CD4-positive, alpha-beta T cell (primary cell): Measurements from ENCODE around the gene GLP1R. TPM values are rescaled to one million over a fixed set of nuclear protein-coding genes. Genes with fewer than 3 reads are reported as not detected.

Source experiments
- ATAC-seq: fragments of 200-7000 bp; cut with Tn5 transposase; one replicate; pipeline ENCODE4 v1.10.0; 2022; ENCODE audit warnings: mild to moderate bottlenecking; ENCODE audit not compliant: poor library complexity
- CTCF ChIA-PET: fragments of 350-600 bp; sonication (Branson Sonifier 250); formaldehyde crosslinking; loops from one replicate; lab custom pipeline; 2021; ENCODE audit warnings: antibody characterized with exemption, inconsistent platforms; lab: Charles Lee
- POLR2A ChIA-PET: fragments of 350-600 bp; sonication (Branson Sonifier 250); formaldehyde crosslinking; loops from one replicate; lab custom pipeline; 2021; ENCODE audit warnings: antibody characterized with exemption, inconsistent platforms; lab: Charles Lee
- DNase-seq, 14 experiments: peaks; one replicate each; pipeline ENCODE4 v3.0.0-alpha.2; 2013 to 2020; ENCODE audit warnings: mixed read lengths in 2 of 14
- H3K27ac ChIP-seq, 2 donors: one replicate each; pipeline versions ENCODE4 v1.5.1 to v1.7.0; 2013; ENCODE audit warnings: low read length in 2 of 2, low read depth in 1 of 2, mild to moderate bottlenecking in 1 of 2
- H3K27me3 ChIP-seq, 2 experiments: 1 replicate in 1 of 2; 2 replicates in 1 of 2; pipeline versions ENCODE4 v1.6.1 to v1.7.0; 2013; ENCODE audit warnings: low read length in 2 of 2, control low read depth in 1 of 2, mild to moderate bottlenecking in 1 of 2, moderate library complexity in 1 of 2; ENCODE audit not compliant: insufficient read depth in 2 of 2, control insufficient read depth in 1 of 2
- H3K36me3 ChIP-seq: one replicate; pipeline ENCODE4 v1.6.1; 2013; ENCODE audit warnings: low read length, control low read depth; ENCODE audit not compliant: insufficient read depth
- H3K4me1 ChIP-seq: one replicate; pipeline ENCODE4 v1.6.1; 2013; ENCODE audit warnings: low read length, control low read depth; ENCODE audit not compliant: insufficient read depth
- H3K4me3 ChIP-seq: one replicate; pipeline ENCODE4 v1.5.1; 2013; ENCODE audit warnings: mild to moderate bottlenecking, low read length, moderate library complexity
- H3K9me3 ChIP-seq, 2 experiments: 1 replicate in 1 of 2; 2 replicates in 1 of 2; pipeline versions ENCODE4 v1.6.1 to v1.7.0; 2013; ENCODE audit warnings: low read length in 2 of 2, mild to moderate bottlenecking in 2 of 2, control low read depth in 1 of 2, moderate library complexity in 1 of 2; ENCODE audit not compliant: control insufficient read depth in 1 of 2, insufficient read depth in 1 of 2
- H3K27ac Mint-ChIP-seq: one replicate; pipeline ENCODE4 v1.8.0; 2020; ENCODE audit warnings: mixed read lengths
- H3K27me3 Mint-ChIP-seq: one replicate; pipeline ENCODE4 v1.8.0; 2021; ENCODE audit warnings: mixed read lengths
- H3K36me3 Mint-ChIP-seq: one replicate; pipeline ENCODE4 v1.8.0; 2021; ENCODE audit warnings: low read depth, mixed read lengths
- H3K4me1 Mint-ChIP-seq: one replicate; pipeline ENCODE4 v1.8.0; 2021; ENCODE audit warnings: low read depth, mixed read lengths
- H3K4me3 Mint-ChIP-seq: one replicate; pipeline ENCODE4 v1.8.0; 2020; ENCODE audit warnings: mild to moderate bottlenecking, mixed read lengths
- H3K9me3 Mint-ChIP-seq: one replicate; pipeline ENCODE4 v1.8.0; 2020; ENCODE audit warnings: mixed read lengths
- intact Hi-C, 2 experiments: fragments of 100-400 bp; cut with DNase I in 1 of 2; cut with micrococcal nuclease in 1 of 2; formaldehyde crosslinking; loops; one replicate each; pipeline versions ENCODE4 v1.15.1 to v1.9.0; 2023 to 2025; cut with DNase I, micrococcal nuclease
- total RNA-seq, 174 experiments: library from RNA in 2 of 174; stranded (reverse) in 2 of 174; gene quantifications; one replicate each; pipeline ENCODE4 v1.2.3 and lab custom pipeline; 2021 to 2026
- TF ChIP-seq, protein P1 (sequence below): fragments of 200-600 bp; IDR thresholded peaks from one replicate; pipeline ENCODE4 v1.8.0; 2022; ENCODE audit warnings: antibody characterized with exemption, mild to moderate bottlenecking

The GLP1R gene
- total RNA-seq, 2 experiments from 2014 or later: not detected

DNA sequence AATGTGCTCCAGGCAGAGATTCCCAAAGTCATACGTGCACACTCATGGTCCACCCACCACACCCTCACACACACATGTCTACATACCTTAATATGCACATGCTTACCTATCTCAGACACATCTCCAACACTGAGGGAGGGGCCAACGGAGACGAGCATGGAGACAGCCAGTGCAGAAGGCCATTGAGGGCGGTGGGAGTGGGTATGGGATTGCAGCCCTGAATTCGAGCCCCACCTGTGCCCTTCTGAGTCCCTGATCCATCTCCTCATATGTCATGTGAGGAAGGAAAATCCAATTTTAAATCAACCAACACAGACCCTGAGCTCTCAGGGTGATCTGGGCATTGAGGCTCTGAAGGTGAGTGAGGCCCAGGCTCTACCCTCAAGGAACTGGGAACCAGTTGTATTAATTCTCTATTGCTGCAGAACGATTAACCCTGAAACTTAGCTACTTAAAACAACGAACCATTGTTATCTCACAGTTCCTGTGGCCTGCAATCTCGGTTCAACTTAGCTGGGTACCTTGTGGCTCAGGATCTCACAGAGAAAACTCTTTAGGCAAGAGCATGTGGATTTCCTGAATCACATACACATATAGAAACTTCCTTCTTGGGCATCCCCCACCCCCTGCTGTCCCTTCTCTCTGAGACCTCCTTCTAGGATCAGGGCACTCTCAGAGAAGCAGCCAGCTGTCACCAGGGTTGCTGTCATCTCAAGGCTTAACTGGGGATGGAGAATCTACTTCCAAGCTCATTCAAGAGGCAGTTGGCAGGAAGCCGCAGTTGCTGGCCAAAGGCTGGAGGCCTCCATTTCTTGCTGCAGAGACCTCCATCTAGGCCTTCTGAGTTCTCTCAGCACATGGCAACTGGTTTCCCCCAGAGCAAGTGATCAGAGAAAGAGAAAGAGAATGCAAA, 28.3 kb downstream of the GLP1R start:
- CTCF ChIA-PET: no interaction called here
- no peak overlapping the region for H3K4me3 Mint-ChIP-seq
- H3K4me1 Mint-ChIP-seq: no peaks in the 10 kb centered on the region
- no peaks in the 10 kb centered on the region for H3K9me3 ChIP-seq
- H3K27me3 Mint-ChIP-seq: no peaks in the 10 kb centered on the region
- DNase-seq: no peak
- intact Hi-C loops: no loop called here
- H3K4me1 ChIP-seq: no peaks in the 10 kb centered on the region
- ATAC-seq: no peak
- H3K27ac ChIP-seq: no peak overlapping the region
- H3K27ac Mint-ChIP-seq: no peak overlapping the region
- TF ChIP-seq, protein P1, sequence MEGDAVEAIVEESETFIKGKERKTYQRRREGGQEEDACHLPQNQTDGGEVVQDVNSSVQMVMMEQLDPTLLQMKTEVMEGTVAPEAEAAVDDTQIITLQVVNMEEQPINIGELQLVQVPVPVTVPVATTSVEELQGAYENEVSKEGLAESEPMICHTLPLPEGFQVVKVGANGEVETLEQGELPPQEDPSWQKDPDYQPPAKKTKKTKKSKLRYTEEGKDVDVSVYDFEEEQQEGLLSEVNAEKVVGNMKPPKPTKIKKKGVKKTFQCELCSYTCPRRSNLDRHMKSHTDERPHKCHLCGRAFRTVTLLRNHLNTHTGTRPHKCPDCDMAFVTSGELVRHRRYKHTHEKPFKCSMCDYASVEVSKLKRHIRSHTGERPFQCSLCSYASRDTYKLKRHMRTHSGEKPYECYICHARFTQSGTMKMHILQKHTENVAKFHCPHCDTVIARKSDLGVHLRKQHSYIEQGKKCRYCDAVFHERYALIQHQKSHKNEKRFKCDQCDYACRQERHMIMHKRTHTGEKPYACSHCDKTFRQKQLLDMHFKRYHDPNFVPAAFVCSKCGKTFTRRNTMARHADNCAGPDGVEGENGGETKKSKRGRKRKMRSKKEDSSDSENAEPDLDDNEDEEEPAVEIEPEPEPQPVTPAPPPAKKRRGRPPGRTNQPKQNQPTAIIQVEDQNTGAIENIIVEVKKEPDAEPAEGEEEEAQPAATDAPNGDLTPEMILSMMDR: no peak
- no peaks in the 10 kb centered on the region for H3K9me3 Mint-ChIP-seq
- H3K4me3 ChIP-seq: no peak overlapping the region
- no peaks in the 10 kb centered on the region for H3K36me3 Mint-ChIP-seq
- POLR2A ChIA-PET: interaction anchor here (0.6 kb wide), 1 partner anchor 180 kb away, joined by 3 read pairs; no protein-coding TSS in a partner anchor
- no peaks in the 10 kb centered on the region for H3K27me3 ChIP-seq
- no peaks in the 10 kb centered on the region for H3K36me3 ChIP-seq

DNA sequence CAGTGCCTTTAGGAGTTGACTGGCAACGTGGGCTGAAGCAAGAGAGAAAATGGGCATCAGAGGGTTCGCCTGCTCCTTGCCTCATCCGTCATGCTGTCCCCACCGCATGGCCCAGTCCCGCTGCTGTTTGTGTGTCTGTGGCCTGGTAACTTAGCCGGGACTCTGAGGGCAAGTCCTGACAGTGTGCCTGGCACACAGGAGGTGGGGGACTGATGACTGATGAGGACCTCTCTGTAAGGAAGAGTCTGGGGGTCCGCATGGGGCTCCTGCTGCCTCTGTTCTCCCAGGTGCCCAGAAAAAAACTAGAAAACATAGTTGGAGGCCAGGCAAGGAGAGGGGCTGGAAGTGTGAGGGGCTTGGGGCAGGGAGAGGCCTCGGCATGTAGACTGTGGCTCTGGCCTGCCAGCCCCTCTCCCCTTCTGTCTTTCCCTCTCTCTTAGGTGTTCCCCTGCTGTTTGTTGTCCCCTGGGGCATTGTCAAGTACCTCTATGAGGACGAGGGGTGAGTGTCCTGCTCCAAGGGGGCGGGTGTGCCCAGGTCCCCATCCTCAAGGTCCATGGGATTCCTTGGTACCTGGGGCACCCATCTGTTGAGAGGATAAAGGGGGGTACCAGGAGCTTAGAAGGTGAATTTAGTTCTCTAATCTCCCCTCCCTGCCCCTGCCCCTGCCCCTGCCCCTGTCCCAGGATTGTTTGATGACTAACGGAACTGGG, 29.5 kb downstream of the GLP1R start:
- no peaks in the 10 kb centered on the region for H3K9me3 ChIP-seq
- no peak overlapping the region for H3K27ac Mint-ChIP-seq
- ChIA-PET POLR2A (no interaction called here), CTCF (no interaction called here)
- H3K9me3 Mint-ChIP-seq: no peaks in the 10 kb centered on the region
- H3K36me3 Mint-ChIP-seq: no peaks in the 10 kb centered on the region
- H3K4me3 ChIP-seq: no peak overlapping the region
- TF ChIP-seq, protein P1: no peak
- ATAC-seq (no peak), DNase-seq (no peak)
- no peaks in the 10 kb centered on the region for H3K4me1 ChIP-seq
- H3K27ac ChIP-seq: no peak overlapping the region
- H3K36me3 ChIP-seq: no peaks in the 10 kb centered on the region
- no peaks in the 10 kb centered on the region for H3K4me1 Mint-ChIP-seq
- no peaks in the 10 kb centered on the region for H3K27me3 Mint-ChIP-seq
- no peak overlapping the region for H3K4me3 Mint-ChIP-seq
- intact Hi-C loops: no loop called here
- H3K27me3 ChIP-seq: no peaks in the 10 kb centered on the region

DNA sequence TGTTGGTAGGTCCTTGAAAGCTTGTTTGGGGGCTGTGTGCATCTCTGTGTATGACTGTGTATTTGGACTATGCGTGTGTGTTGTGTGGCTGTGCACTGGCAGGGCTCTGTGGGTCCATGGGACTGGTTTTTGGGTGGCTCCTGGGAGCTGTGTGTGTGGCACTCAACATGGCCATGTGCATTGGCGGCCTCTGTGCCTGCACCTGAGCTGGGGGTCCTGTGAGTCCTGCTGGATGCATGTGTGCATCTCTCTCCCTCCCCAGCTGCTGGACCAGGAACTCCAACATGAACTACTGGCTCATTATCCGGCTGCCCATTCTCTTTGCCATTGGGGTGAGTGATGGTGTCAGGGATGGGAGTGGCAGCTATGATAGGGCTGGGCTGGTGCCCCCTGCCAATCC, 30.1 kb downstream of the GLP1R start:
- H3K27ac Mint-ChIP-seq: no peak overlapping the region
- DNase-seq: no peak

More for the DNA sequence above, 30.1 kb downstream of the GLP1R start:
- TF ChIP-seq, protein P1: no peak
- Mint-ChIP-seq H3K9me3 (no peaks in the 10 kb centered on the region), H3K27me3 (peaks cover 3% of the 10 kb centered on the region), H3K4me1 (no peaks in the 10 kb centered on the region), H3K4me3 (no peak overlapping the region), H3K36me3 (no peaks in the 10 kb centered on the region)
- ATAC-seq: no peak
- Histone ChIP-seq H3K4me1 (no peaks in the 10 kb centered on the region), H3K27ac (no peak overlapping the region), H3K27me3 (no peaks in the 10 kb centered on the region), H3K36me3 (no peaks in the 10 kb centered on the region), H3K9me3 (no peaks in the 10 kb centered on the region), H3K4me3 (no peak overlapping the region)
- CTCF ChIA-PET: no interaction called here
- POLR2A ChIA-PET: no interaction called here
- intact Hi-C loops: no loop called here
